22Rv1 (cell line): ENCODE results near the gene SERPINA5.

ENCODE experiments used
- CTCF ChIP-seq: fragments of 450-650 bp; IDR thresholded peaks from 2 replicates; pipeline ENCODE4 v1.5.1; 2017; ENCODE audit warnings: mild to moderate bottlenecking
- ZFX ChIP-seq: fragments of 450-650 bp; IDR thresholded peaks from 2 replicates; pipeline ENCODE4 v1.6.1; 2017; ENCODE audit warnings: antibody characterized with exemption, borderline replicate concordance

GRCh38 chr14:94539181-94539580, 42.0 kb upstream of the SERPINA5 start:
- no peak for TF ChIP-seq CTCF
- TF ChIP-seq ZFX, result no peak
